ENCODE results near the gene CELF2.
A peak's percentile ranks its signal among the peaks of the same experiment; 100 is the strongest.

CELF2 gene

DNA sequence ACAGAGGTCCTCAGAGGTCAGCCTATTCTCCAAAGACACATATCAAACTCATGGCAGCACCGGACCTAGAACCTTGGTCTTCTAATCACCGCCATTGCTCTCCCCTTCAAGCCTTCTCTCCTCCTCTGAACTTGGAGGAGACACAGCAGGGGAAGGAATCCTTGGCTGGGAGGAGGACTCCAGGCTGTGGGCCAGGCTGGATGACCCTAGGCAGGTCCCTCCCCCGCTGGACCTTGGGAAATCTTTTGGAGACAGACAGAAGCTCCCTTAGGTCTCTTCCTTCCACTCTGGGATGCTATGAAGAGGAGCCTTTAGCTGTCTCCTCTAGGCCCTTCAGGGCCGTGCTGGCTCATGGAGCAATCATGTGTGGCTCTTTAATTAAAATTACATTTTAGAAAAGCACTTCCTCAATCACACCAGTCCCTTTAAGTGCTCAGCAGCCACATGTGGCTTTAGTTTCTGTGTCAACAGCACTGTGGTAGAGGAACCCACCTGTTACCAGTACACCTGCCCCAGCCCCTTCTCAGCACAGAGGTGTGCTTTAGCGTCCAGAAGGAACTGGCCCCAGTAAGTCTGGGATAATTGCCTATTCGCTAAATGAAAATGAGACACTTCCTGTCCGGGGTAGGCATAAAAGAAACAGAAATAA is 238.2 kb downstream of the CELF2 start:
- DNase-seq, result no peak

DNA sequence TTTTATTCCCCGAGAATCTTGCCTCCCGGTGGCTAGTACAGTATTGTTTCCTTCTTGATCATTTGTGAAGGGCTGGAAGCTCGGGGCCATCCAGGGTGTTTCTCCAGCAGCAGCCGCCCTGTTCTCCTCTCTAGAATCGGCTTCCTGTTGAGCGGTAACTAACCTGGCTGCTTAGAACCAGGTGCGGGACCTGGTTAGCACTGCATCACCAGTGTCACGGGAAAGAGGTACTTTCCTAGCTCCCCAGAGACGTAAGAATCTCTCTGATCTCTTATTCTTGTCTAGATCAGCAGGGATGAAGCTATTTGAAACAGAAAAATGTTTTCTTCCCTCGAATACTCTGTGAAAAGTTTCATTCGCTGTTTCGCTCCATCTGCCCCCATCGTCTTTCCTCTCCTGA is 239.2 kb downstream of the CELF2 start:
- DNase-seq, result no peak

DNA sequence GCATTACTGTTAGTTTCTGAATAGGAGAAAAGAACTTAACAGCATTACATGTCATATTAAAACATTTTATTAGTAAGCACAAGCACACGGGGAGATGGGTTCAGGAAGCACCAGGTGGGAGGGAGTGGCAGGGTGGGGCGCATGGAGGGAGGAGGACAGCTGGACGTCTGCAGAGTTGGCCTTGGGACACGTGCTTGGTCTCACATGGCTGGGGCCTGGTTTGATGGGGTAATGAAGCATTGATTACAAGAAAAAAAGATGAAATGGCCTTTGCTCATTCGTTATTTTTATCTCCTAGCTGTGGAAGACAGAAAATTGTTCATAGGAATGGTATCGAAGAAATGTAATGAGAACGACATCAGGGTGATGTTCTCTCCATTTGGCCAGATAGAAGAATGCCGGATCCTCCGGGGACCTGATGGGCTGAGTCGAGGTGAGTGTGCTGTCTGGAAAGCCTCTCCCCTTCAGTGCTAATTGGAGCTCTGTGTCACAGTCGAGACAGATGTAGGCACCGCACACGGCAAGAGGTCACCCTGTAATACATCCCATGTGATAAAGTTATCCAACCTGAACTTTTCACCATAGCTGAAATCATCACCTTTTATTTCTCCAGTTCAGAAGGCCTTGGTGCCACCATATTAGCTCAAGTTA is 239.9 kb downstream of the CELF2 start:
- DNase-seq, result no peak

DNA sequence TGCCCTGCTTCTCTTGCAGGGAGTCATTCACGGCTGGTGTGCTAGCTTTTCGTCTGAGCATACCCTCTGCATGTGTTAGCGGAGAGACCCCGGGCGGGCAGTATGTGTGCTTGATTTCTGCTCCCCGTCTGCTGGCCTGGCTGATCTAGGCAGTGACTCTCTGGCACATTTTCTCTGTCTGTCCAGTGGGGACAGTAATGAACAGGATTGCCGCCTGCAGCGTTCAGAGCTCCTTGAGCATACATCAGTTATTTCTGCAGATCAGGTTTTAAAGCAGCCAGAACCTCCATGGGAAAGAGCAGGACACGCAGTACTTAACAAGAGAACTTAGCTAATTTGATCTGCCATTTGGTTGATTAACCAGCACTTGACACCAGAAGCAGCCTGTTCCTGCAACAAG is 242.5 kb downstream of the CELF2 start:
- no peak for DNase-seq

DNA sequence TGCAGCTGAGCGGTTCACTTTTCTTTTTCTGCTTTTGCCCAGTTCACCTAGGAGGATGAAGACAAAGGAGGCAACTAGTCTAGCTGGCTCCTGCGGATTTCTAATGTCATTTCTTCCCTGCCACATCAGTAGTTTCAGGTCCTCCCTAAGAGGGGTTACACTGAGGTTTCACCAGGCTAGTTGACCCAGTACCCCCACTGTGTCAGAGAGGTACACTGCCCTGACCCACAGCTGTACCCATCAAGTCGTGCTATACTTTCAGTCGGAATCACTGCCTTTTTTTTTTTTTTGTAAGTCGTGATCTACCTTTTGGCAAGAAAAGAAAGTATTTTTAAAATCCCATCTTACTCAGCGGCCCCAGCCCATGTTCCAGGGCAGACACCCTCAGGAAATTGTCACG is 243.5 kb downstream of the CELF2 start:
- DNase-seq, result no peak

DNA sequence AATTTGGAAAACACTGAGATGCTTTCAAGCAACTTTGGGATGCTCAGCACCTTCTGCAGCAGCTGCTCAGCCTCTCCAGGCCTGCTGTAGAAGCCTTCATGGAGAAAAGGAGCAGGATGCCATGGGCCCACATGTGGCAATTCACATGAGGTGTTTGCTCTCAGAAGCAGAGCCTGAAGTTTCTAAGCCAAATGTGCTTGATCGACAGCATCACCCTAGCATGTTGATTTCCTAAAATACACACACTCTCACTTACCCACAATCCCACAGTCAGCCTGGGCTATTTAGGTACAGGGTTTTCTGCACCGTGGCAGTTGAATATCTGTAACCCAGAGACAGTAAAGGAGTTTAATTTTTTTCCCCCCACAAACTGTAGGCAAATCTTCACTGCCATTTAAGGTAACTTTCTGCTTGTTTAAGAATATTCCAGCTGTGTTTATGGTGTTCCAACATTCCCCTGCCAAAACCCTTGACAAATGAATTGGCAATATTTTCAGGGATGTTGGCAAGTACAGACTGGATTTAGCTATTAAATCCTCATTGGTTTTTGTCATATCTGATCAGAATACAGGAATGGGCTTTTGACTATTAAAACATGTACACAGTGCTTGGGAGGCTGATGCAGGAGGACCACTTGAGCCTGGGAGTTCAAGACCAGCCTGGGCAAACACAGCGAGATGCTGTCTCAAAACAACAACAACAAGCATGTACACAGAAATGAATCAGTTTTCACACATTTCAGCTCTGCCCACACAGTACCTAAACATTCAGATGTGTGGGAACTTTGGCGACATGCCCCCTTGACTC is 244.2 kb downstream of the CELF2 start:
- DNase-seq, result no peak

DNA sequence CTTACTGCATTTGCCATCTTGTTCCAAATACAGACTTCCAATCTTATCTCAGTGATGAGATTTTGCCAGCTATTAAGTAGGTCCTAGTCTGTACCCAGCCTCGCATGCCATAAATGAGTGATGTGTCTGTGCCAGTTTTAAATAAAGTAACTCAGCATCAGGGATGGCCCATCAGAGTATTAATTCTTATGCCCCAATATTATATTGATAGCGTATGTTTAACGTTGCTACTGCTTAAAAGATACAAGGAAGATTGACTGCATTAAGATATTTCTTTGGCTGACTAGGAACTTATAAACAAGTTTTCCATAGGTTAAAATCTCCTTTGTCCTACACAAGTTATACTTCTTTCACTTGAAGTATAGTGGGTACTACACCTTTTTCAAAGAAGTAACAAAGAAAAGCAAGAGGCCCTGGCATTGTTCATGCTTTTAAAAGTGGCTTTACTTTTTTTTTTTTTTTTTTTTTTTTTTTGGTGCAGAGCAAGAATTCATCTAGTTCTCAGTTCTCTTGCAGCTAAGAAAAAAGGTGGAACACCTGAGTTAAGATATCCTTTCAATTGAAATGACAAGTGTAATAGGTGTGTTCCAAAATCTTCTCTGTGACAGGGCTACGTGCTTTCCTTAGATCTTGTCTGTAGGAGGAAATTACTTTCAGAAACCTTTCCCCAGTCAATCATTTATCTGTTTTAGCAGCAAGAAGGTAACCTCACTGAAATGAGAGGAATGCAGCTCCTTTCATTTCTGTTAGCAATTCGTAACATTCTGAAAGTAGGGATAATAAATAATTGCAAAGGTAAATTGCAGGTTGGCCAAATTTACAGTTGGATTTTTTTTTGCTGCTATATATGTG is 245.0 kb downstream of the CELF2 start:
- no peak for DNase-seq

DNA sequence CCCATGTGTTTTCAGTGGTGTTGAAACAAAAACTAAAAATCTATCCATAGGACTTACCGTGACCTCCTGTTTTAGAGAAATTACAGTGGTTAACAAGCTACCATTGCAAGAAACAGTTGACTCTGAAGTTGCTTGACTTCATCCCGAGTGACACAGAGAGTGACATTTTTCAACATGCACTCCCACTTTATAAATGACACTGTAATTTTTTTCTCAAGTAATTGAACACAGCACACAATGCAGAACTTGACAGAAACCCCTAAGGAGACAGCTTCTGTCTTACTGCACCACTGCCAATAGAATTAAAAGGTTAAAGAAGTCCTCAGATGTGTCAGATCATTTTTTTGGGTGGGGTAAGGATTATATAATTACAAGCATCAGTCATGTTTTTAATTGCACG is 246.1 kb downstream of the CELF2 start:
- DNase-seq, result no peak

DNA sequence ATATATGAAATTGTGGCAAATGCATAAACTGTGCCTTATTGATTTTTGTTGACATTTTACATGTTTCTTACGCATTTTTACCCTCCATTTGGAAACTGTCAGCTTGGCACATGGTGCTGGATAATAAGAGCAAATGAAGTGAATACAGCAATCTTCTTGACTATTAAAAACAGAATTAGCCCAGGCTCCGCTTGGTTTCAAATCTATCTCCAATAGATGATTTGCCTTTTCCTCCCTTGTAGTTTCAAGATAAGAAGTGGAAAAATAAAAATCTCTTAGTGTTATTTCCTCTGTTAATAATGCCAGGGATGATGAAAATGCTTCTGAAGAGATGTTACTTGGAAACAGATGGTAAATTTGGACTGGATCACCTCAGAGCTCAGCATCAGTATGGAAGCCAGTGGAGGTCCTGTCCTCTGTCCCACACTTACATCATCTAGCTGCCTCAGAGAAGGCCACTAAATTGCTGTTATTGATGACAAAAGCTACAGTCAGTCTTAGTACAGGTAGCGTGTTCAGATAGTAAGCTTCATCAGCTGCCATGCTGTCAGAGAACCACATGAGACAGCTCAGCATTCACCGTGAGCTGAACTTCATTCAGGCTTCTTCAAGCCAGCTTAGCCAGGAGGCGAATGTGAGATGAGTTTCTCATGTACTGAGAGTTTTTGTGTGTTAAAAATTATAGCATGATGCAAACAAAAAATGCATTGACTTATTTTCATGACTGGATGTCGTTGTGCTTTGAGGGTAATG is 246.8 kb downstream of the CELF2 start:
- no peak for DNase-seq

DNA sequence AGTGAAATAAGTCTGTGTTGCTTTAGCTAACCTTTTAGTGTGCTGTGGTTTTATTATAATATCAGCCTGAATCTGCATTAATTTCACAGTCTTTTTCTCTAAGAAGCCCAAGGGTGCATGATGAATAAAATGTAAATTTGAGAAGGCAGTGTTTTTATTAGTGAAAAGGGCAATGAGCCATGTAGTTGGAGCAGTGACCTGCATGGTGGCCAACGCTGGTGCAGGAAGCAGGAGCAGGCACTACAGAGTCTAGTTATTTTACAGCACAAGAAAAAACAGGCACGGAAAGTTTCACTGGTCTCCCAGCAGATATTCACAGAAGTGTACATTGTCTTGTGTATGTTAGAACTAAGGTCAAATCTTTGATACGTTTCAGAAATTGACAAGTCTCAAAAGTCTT is 247.8 kb downstream of the CELF2 start:
- DNase-seq, result no peak

DNA sequence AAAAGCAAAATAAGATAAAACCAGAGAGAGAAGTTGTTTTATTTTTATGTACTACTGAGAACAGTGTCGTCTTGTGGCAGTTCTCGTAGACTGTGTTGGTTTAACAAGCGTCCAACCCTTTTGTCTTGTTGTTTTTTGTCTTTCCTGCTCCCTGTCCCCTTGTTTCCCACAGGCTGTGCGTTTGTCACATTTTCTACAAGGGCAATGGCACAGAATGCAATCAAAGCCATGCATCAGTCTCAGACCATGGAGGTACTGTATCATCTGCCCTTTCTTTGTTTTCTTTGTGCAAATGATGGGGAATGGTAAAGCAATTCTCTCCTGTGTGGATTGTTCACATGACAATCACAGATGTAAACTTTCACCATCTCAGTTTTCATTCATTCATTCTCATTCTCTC is 248.8 kb downstream of the CELF2 start:
- no peak for DNase-seq

DNA sequence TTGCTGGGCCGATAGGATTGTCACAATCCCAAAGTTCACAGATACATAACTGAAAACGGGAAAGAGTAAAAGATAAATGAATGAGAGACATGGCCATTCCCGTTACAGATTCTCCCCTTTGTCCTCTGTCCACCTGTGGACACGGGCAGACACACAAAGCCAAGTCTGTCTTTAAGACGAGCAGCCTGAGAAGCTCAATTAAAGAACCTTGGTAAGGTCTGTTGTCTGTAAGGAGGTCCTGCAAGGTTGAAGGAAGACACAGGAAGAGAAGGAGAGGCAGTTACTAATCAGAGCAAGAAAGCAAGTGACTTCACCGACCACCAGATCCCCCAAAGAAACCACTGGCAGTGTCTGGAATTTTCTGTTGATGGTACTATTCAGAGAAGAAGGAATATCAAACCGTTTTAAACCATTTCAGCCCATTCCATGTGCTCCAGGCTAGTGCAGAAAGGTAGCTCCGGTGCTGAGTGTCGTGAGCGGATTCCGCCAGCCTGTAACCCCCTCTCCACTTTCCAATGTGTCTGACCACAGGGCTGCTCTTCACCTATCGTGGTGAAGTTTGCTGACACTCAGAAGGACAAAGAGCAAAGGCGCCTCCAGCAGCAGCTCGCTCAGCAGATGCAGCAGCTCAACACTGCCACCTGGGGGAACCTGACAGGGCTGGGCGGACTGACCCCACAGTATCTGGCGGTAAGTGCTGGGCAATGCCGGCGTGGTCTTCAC is 252.6 kb downstream of the CELF2 start:
- peak; percentile 85 for DNase-seq

DNA sequence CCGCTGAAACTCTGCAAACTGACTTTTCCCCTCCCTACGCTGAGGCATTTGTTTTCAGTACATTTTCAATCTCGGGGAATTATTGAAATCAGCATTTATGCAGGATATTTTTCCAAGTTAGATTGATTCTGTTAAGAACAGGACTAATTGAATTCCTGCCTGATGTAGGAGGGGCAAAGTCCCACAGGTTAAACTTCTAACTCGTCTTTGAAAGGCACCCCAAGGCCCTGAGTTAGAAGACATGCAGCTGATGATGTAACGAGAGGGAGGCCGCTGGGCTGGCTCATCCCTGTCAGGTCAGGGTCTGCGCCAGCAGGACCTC is 253.1 kb downstream of the CELF2 start:
- no peak for DNase-seq

DNA sequence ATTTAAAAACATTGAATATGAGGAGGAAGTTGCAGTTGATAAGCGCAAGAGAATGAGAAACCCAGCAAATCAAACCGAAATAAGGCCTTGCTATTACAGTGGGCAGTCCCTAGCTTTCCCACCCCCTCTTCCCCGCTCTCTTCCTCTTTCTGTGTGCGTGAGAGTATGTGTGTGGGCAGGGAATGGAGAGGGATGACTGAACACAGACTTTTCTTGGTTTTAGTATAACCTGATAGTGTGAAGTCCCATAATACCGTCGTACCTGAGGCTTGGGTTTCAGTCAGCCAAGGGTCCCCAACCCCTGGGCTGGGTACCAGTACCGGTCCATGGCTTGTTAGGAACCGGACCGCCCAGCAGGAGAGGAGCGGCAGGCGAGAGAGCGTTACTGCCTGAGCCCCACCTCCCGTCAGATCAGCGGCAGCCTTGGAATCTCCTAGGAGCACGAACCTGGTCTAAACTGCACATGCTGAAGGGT is 255.3 kb downstream of the CELF2 start:
- peak; percentile 77 for DNase-seq

DNA sequence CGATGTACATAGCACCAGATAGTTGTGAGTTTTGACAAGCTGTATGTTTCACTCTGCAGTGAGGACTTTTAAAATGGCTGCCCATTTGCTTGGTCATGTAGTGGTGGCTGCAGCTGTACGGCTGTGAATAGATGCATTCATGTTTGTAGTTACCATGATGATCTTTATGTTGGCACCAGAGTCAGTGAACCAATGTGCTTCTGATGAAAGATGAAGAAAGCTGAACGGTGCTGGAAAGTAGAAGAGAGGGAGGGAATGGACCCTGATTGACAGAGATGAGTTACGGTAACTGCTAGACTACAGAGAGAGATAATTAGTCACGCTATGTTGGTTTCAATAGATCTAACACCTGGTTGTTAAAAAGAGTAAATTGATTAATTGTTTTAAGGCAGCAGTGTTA is 256.8 kb downstream of the CELF2 start:
- DNase-seq, result no peak

DNA sequence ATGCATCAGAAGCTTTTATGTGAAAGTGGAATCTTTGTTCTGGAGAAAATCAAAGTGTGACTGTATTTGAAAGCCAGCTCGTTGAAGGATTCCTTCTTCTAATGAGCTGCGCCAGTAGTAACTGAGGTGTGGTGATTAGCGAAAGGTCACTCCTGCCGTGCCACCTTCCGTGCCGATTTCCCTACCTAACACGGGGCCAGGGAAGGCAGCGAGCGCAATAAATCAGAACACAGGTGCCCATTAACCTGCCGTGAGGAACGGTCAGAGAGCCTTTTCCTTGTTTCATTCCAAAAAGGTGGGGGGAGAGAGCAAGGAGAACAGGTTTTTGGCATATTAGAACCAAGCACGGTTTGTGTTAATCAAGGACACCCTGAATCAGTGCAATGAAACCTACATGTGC is 258.0 kb downstream of the CELF2 start:
- DNase-seq, result no peak

DNA sequence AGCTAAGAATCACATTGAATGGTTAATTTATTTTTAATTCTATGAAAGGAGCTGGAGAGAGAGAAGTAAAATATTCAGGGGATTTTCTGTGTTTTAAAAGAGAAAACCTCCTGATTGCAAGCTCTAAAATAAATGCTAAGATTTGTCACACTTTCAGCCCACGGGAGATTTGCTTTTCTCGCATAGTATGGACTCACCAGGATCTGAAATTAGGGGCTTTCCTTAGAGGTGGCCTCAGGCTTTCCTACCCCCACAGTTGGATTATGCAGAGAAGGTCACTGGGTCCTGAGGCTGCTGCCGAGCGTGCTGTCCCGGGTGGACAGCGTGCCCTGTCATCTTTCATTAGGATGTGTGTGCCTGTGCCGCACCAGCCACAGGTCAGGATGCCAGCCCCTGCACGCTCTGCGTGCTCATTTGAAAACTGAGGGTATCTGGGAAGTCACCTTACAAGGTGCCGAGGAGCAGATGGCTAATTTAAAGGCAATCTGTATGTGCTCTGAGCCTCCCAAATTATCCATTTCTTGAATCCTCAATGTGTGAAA is 258.8 kb downstream of the CELF2 start:
- no peak for DNase-seq

DNA sequence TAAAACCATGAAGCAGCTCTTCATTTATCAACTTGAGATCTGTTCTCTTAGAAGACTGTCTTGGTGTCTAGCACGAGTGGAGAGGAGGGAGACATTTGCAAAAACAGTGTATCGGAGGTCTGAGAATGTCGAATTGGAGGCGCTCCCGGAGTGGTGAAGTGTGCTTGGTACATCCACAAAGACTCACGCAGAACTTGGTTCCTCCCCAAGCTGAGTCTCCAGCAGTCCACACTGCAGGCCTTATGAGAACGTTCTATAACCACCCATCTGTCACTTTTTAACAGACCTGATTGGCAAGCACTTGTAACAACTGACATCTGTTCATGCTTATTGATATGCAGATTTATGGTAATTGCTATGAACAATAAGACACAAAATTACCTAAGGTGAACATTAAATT is 261.6 kb downstream of the CELF2 start:
- no peak for DNase-seq

DNA sequence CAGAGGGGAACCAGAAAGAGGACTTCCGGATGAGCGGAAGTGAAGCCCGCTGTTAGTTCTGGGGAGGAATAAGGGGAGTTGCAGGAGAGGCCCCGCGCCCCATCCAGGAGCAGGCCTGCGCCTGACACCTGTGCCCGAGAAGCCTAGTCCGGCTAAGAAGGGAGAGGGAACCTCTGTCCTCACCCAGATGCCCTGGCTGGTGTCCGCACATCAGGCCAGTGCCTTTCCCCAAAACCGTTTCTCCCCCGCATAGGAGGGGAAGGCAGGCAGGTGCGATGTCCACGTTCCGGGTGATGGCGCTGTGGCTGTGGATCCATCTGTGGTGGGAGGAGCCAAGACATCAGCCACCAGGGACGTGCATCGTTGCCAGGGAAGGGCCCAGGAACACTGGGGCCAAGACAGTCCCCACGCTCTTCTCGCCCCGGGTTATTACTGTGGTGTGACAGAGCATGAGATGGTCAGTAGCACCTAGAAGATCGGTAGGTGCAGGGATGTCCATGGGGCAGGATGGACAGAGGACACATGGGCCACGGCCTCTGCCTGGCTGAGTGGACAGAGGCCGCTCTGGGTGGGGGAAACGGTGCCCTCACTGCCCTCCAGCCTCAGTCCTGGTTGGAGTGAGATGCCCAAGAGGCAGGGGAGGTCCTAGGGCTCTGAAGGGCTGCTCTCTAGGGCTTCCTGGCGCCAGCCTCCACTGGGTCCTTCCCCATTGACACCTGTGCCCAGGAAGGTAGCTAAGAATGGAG is 262.7 kb downstream of the CELF2 start:
- no peak for DNase-seq

DNA sequence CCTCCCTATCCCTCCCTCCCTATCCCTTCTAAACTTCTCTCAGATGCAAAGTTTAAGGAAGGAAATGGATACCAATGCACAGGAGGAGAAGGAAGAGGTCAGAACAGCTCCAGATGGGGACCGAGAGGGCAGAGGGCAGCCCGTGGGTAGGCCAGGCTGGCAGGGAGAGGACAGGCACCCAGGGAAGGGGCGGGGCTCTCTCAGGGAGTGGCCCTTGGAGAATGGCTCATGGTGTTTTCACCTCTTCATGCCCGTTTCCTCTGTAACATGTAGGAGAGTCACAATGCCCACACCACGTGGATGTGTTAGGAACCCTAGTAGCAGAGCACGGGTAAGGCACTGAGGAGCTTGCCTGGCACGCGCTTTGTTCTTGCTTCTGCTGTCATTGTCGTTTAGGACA is 264.5 kb downstream of the CELF2 start:
- no peak for DNase-seq

DNA sequence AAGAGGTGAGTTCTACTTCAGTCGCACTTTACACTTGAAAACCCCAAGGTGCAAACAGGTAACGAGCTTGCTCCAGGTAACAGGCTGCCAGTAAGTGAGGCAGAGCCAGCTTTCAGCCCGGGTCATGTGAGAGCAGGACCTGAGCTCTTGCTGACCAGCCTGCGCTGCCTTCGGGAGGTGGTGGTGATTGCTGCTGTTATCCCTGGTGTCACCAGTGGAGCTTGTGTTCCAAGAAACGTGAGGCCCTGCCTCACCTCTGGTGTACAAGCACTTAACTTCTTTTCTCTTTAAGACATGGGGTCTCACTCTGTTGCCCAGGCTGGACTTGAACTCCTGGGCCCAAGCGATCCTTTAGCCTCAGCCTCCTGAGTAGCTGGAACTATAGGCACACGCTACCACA is 265.0 kb downstream of the CELF2 start:
- DNase-seq, result no peak

Data from stimulated activated CD4-positive, alpha-beta T cell treated with anti-CD3 and anti-CD28 coated beads, Interleukin-15, amount 100 ng/mL, for 24 hours (primary cell).